GM23338 (cell line): ENCODE data around the gene EXOSC3. TPM values are rescaled to one million over a fixed set of nuclear protein-coding genes. Genes with fewer than 3 reads are reported as not detected.
"Not testable (repeated sequence)": the region's sequence is repeated elsewhere in the genome, so short reads cannot be mapped to it uniquely, and the experiment has no call there.

ENCODE experiments used
- ATAC-seq: fragments of 200-7000 bp; cut with Tn5 transposase; 3 replicates; pipeline ENCODE4 v1.9.1; 2020
- DNase-seq: peaks from one replicate; pipeline ENCODE4 v3.0.0-alpha.2; 2015; ENCODE audit warnings: low spot score
- H2AFZ ChIP-seq: fragments of 200-600 bp; sonication (generic); 2 replicates; pipeline ENCODE4 v1.8.0; 2016; ENCODE audit warnings: antibody characterized with exemption, mild to moderate bottlenecking, moderate library complexity
- H3F3A ChIP-seq: fragments of 200-600 bp; sonication (generic); replicated peaks from 2 replicates; pipeline ENCODE4 v1.8.0; 2017; ENCODE audit warnings: antibody characterized with exemption, mixed run types, low read depth
- H3K27ac ChIP-seq: fragments of 200-600 bp; sonication (generic); 2 replicates; pipeline ENCODE4 v1.6.1; 2016; ENCODE audit warnings: low read depth
- H3K27me3 ChIP-seq: fragments of 200-600 bp; sonication (generic); 2 replicates; pipeline ENCODE4 v1.8.0; 2016; ENCODE audit warnings: mild to moderate bottlenecking, mixed run types, moderate library complexity; ENCODE audit not compliant: insufficient read depth
- H3K36me3 ChIP-seq: fragments of 200-600 bp; sonication (generic); 2 replicates; pipeline ENCODE4 v1.8.0; 2016; ENCODE audit warnings: mild to moderate bottlenecking; ENCODE audit not compliant: insufficient read depth
- H3K4me1 ChIP-seq: fragments of 200-600 bp; sonication (generic); 2 replicates; pipeline ENCODE4 v1.8.0; 2016; ENCODE audit warnings: mild to moderate bottlenecking, moderate library complexity; ENCODE audit not compliant: insufficient read depth
- H3K4me2 ChIP-seq: fragments of 200-600 bp; sonication (generic); 2 replicates; pipeline ENCODE4 v1.7.1; 2017; ENCODE audit warnings: mixed run types
- H3K4me3 ChIP-seq: fragments of 200-600 bp; sonication (generic); 2 replicates; pipeline ENCODE4 v1.6.1; 2016; ENCODE audit warnings: mixed run types
- H3K79me2 ChIP-seq: fragments of 200-600 bp; sonication (generic); replicated peaks from 2 replicates; pipeline ENCODE4 v1.8.0; 2017; ENCODE audit warnings: mild to moderate bottlenecking; ENCODE audit not compliant: insufficient read depth
- H3K9me2 ChIP-seq: fragments of 200-600 bp; sonication (generic); 2 replicates; pipeline ENCODE4 v1.8.0; 2017; ENCODE audit not compliant: insufficient read depth
- H4K20me1 ChIP-seq: fragments of 200-600 bp; sonication (generic); replicated peaks from 2 replicates; pipeline ENCODE4 v1.8.0; 2017; ENCODE audit warnings: mild to moderate bottlenecking; ENCODE audit not compliant: insufficient read depth
- H3K27ac Mint-ChIP-seq: 2 replicates; pipeline ENCODE4 v1.8.0; 2020; ENCODE audit warnings: inconsistent platforms, mild to moderate bottlenecking, moderate library complexity, mixed read lengths
- H3K27me3 Mint-ChIP-seq: 3 replicates; pipeline ENCODE4 v1.8.0; 2022; ENCODE audit warnings: low read depth, mild to moderate bottlenecking, moderate library complexity, mixed read lengths, inconsistent platforms; ENCODE audit not compliant: insufficient read depth, poor library complexity
- H3K36me3 Mint-ChIP-seq: 3 replicates; pipeline ENCODE4 v1.8.0; 2021; ENCODE audit warnings: low read depth, mild to moderate bottlenecking, inconsistent platforms, moderate library complexity, mixed read lengths
- H3K4me1 Mint-ChIP-seq: 3 replicates; pipeline ENCODE4 v1.8.0; 2020; ENCODE audit warnings: mild to moderate bottlenecking, inconsistent platforms, mixed read lengths
- H3K4me3 Mint-ChIP-seq: 3 replicates; pipeline ENCODE4 v1.8.0; 2021; ENCODE audit warnings: moderate library complexity, mild to moderate bottlenecking, inconsistent platforms, mixed read lengths
- H3K9me3 Mint-ChIP-seq: 3 replicates; pipeline ENCODE4 v1.8.0; 2020; ENCODE audit warnings: moderate library complexity, mild to moderate bottlenecking, inconsistent platforms, mixed read lengths
- CREB1 ChIP-seq: fragments of 250-450 bp; sonication (Bioruptor Pico); IDR thresholded peaks from 2 replicates; pipeline ENCODE4 v1.5.0; 2020; ENCODE audit warnings: low read depth, mild to moderate bottlenecking, moderate library complexity
- EZH2 ChIP-seq: fragments of 200-600 bp; sonication (generic); IDR thresholded peaks from one replicate; pipeline ENCODE4 v1.8.0; 2017; ENCODE audit warnings: antibody characterized with exemption, mild to moderate bottlenecking, low read depth; ENCODE audit not compliant: unreplicated experiment
- NANOG ChIP-seq: IDR thresholded peaks from 2 replicates; pipeline ENCODE4 v1.6.1; 2016; ENCODE audit warnings: antibody characterized with exemption, borderline replicate concordance
- POLR2AphosphoS5 ChIP-seq: IDR thresholded peaks from 2 replicates; pipeline ENCODE4 v1.6.1; 2016; ENCODE audit warnings: antibody characterized with exemption, low read depth
- REST ChIP-seq: IDR thresholded peaks from one replicate; pipeline ENCODE4 v1.6.1; 2018; ENCODE audit warnings: antibody characterized with exemption; ENCODE audit not compliant: unreplicated experiment
- ZNF331 ChIP-seq: fragments of 250-450 bp; sonication (Bioruptor Pico); IDR thresholded peaks from 2 replicates; pipeline ENCODE4 v1.5.0; 2020; ENCODE audit warnings: low read depth, mild to moderate bottlenecking, moderate library complexity
- polyA plus RNA-seq: library from polyadenylated mRNA; unstranded; fragments of >200 nt; fragmentation: Nextera tagmentation; extraction: Ambion mirVana; gene quantifications from 2 replicates; pipeline ENCODE4 v1.2.1, GENCODE V29; 2016
- total RNA-seq: library from RNA; depleted of rRNA; stranded (reverse); fragments of >200 nt; shearing (Covaris generic); gene quantifications from 2 replicates; pipeline ENCODE4 v1.2.3, GENCODE V29; 2014
- TF ChIP-seq, protein P1 (sequence below), 2 experiments: fragments of 200-600 bp in 1 of 2; sonication (generic) in 1 of 2; conservative IDR thresholded peaks; 2 replicates each; pipeline versions ENCODE4 v1.5.1 to v1.6.1; 2016 to 2017; ENCODE audit warnings: antibody characterized with exemption in 2 of 2, low read depth in 2 of 2, mild to moderate bottlenecking in 2 of 2, moderate library complexity in 1 of 2

Gene EXOSC3
- total and polyA plus RNA-seq, 2 experiments from 2014 or later, result 62.3 to 149 TPM

DNA sequence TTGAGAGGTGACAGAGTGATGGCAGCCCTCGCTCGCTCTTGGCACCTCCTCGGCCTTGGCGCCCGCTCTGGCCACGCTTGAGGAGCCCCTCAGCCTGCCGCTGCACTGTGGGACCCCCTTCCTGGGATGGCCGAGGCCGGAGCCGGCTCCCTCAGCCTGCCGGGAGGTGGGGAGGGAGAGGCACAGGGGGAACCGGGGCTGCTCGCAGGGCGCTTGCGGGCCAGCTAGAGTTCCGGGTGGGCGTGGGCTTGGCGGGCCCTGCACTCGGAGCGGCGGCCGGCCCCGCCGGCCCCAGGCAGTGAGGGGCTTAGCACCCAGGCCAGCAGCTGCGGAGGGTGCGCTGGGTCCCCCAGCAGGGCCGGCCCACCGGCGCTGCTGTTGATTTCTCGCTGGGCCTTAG is 33.2 kb downstream of the EXOSC3 start:
- H3K4me3 ChIP-seq, H3K27me3 Mint-ChIP-seq, H3K4me1 Mint-ChIP-seq, H3K36me3 Mint-ChIP-seq, H3K27me3 ChIP-seq, H3F3A ChIP-seq, H3K4me2 ChIP-seq, H3K36me3 ChIP-seq, H3K4me3 Mint-ChIP-seq, H3K79me2 ChIP-seq, H3K9me3 Mint-ChIP-seq, H3K4me1 ChIP-seq, H3K27ac Mint-ChIP-seq, H3K27ac ChIP-seq, DNase-seq, H3K9me2 ChIP-seq, ATAC-seq, H4K20me1 ChIP-seq: not testable (repeated sequence)
- H2AFZ ChIP-seq, result peak overlapping the region; percentile 88

GRCh38 chr9:37751186-37751585 is 33.7 kb downstream of the EXOSC3 start:
- Histone ChIP-seq H3K4me2 (no peak overlapping the region), H2AFZ (peak overlapping the region; percentile 88), H3K27ac (no peak overlapping the region), H3K36me3 (no peaks in the 10 kb centered on the region), H3K4me3 (no peak overlapping the region), H3K79me2 (0 out of 2 replicates have a peak, but pooled peaks cover 3% of the 10 kb centered on the region), H3F3A (no peaks in the 10 kb centered on the region), H4K20me1 (0 out of 2 replicates have a peak, but pooled peaks cover 3% of the 10 kb centered on the region), H3K27me3 (no peaks in the 10 kb centered on the region), H3K4me1 (peaks cover 6% of the 10 kb centered on the region; the same call in 1 of the 2 replicates), H3K9me2 (peaks cover 6% of the 10 kb centered on the region; the same call in 1 of the 2 replicates)
- TF ChIP-seq, protein P1, sequence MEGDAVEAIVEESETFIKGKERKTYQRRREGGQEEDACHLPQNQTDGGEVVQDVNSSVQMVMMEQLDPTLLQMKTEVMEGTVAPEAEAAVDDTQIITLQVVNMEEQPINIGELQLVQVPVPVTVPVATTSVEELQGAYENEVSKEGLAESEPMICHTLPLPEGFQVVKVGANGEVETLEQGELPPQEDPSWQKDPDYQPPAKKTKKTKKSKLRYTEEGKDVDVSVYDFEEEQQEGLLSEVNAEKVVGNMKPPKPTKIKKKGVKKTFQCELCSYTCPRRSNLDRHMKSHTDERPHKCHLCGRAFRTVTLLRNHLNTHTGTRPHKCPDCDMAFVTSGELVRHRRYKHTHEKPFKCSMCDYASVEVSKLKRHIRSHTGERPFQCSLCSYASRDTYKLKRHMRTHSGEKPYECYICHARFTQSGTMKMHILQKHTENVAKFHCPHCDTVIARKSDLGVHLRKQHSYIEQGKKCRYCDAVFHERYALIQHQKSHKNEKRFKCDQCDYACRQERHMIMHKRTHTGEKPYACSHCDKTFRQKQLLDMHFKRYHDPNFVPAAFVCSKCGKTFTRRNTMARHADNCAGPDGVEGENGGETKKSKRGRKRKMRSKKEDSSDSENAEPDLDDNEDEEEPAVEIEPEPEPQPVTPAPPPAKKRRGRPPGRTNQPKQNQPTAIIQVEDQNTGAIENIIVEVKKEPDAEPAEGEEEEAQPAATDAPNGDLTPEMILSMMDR (conservative IDR thresholded peaks at IDR 0.05; ENCODE audit: low read depth in 2 of 2), result no peak
- no peak for TF ChIP-seq EZH2
- no peak for TF ChIP-seq NANOG
- TF ChIP-seq ZNF331 (CRISPR knock-in tag), result no peak
- TF ChIP-seq CREB1, result no peak
- no peak for TF ChIP-seq POLR2AphosphoS5
- TF ChIP-seq REST, result no peak
- Mint-ChIP-seq H3K36me3 (peaks cover 5% of the 10 kb centered on the region; the same call in 1 of the 3 replicates), H3K4me3 (no peak overlapping the region), H3K4me1 (peaks cover 9% of the 10 kb centered on the region; the same call in 2 of the 3 replicates), H3K9me3 (peaks cover 6% of the 10 kb centered on the region; the same call in 2 of the 3 replicates), H3K27ac (no peak overlapping the region; the same call in 1 of the 2 replicates), H3K27me3 (peaks cover 7% of the 10 kb centered on the region)
- no peak for DNase-seq
- no peak for ATAC-seq
